ENCODE measurements around the gene VPS16.

The VPS16 gene

DNA sequence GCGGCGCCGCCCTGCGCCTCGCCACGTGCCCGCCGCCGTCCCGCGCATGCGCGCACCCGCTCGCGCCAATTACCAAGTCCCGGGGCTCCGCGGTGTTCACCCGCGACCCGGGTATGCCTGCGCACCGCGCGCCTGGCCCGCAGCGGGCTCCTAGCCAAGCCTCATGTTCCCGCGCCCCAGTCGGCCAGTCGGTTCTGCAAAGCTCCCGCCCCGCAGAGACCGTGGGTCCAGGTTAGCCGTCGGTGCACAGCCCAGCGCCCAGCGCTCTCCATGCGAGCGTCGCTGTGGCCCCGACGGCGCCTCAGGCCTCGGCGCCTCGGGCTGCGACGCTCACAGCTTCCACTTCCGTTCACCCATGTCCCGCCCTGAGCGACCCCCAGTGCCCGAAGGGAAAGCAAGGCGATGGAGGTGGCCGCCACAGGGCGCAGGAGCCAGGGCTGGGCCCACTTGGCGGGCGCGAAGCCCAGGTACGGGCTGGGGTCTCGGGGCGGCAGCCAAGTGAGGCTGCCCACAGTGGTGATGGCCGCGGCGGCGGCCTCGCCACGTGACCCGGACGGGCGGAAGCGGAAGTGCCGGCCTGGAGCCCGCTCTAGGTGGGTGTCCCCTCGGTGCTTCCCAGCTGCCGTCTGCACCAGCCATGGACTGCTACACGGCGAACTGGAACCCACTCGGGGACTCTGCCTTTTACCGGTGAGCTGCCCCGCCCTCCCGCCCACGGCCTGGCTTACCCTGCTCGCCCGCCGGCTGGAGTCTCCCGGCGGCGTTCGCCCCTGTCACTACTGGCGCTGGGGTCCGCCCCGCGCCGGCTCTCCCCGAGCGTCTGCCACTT lies at the start of gene VPS16, which contains the start of gene PCED1A:
Gene VPS16 (plus strand): TSS at position 608 of the 829 bp plus-strand sequence. CDS start 30 bp downstream, at position 638.
Gene PCED1A (minus strand): TSS at position 518 of the 829 bp plus-strand sequence. CDS start 743 bp downstream, outside the sequence.
- peak; percentile 83 to 87 for DNase-seq

DNA sequence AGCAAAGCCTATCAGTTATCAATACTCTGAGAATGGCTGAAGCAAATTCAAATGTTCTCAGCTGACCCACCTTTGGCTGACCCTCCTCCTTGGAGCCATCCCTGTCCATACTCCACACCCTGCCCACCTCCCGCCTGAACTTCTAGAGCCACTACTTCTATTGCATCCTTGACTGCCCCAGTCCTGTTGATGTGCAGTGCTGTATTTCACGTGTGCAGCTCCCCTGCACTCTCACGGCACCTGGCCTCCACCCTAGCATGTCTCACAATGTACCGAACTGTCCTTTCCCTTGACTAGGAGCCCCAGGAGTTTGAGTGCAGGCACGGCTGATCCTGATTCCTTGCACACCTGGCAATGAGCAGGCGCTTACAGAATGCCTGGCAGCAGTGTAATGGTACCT lies 47.1 kb upstream of the VPS16 start:
- no peak for DNase-seq

DNA sequence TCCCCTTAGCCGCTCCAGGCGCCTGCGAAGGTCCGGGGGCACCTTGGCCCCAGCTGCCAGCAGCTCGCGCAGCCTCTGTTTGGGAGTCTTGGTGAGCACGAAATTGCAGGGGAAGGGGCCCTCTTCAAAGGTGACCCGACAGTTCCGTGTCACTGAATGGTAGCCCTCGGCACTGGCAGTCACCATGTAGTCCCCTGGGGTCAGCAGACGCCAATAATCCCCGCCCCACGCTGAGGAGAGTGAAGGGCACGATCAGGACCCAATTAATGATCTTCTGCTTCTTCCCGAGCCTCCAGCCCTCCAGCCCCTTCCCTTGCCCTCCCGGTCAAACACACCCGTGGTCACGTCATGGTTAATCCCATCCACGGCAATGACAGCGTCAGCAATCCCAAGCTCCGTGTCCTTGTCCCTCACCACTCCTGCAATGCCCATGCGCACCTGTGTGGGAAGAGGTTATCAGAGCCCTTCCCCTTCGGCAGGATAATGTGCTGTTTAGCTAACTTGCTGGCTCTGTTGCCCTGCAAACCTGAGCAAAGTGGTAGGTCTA lies 46.3 kb upstream of the VPS16 start:
- no peak for DNase-seq

- no peak for DNase-seq
These were observed 45.6 kb upstream of the VPS16 start for GRCh38 chr20:2794866-2795447.

GRCh38 chr20:2795451-2795850 lies 45.1 kb upstream of the VPS16 start:
- no peak for DNase-seq

DNA sequence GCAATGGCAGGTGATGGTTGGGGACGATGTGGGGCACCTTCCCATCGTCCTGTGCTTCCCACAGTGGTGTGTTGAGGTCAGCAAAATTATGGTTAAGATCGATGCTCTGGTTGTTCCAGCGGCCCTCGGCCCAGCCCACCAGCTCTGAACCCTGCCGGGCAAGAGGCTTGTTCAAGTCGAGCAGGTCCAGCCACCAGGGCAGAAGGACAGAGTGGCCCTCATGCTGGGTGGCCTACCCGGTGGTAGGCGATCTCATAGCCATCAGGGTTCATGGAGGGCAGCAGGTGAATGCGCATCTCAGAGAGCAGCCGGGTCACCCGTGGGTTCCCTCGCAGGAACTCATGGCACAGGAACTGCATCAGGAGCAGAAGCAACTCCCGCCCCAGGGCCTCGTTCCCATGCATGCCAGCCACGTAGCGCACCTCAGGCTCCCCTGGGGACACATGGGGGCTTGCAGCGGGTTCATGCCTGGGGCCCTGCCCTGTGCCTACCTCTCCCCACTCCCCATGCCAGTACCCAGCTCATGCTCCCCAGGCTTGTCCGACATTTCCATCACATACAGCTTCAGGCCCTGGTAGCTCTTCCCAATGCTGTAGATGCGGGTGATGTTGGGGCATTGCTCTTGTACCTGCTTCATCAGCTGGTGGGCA lies 44.4 kb upstream of the VPS16 start:
- DNase-seq = no peak

DNA sequence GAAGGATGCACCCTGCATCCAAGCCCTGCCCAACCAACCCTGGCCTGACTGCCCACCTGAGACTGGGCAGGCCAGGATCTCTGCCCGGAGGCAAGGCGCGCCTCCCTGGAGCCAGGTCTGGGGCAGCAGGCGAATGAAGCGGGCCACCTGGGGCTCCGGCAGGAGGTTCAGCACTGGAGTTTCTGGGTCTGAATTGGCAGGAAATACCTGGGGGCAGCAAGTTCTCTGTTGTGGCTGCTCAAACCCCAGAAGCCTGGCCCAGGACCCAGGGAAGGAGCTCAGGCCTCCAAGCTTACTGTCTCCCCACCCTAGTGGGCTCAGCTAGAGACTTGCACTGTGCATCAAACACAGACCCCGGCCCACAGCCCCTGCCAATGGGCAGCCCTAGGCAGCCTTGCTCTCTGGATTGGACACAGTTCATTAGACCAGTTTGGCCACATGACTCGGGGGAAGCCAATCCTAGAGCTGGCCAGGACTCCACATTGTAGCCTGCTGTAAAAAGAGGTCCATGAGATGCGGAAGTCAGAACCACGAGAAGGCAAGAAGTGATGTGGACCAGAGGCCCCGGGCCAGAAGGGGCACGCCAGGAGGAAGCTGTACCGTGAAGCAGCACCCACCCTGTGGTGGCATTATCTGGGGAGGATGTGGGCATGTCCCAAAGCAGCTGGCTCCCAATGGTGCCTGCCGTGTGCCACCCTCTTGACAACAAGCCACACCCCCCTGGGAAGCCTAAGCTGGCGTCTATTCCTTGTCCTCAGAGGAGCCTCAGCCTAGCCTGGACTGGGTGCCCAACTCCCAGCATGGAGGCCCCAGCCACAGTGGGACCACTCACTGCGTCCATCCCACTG lies 43.2 kb upstream of the VPS16 start:
- DNase-seq = no peak

DNA sequence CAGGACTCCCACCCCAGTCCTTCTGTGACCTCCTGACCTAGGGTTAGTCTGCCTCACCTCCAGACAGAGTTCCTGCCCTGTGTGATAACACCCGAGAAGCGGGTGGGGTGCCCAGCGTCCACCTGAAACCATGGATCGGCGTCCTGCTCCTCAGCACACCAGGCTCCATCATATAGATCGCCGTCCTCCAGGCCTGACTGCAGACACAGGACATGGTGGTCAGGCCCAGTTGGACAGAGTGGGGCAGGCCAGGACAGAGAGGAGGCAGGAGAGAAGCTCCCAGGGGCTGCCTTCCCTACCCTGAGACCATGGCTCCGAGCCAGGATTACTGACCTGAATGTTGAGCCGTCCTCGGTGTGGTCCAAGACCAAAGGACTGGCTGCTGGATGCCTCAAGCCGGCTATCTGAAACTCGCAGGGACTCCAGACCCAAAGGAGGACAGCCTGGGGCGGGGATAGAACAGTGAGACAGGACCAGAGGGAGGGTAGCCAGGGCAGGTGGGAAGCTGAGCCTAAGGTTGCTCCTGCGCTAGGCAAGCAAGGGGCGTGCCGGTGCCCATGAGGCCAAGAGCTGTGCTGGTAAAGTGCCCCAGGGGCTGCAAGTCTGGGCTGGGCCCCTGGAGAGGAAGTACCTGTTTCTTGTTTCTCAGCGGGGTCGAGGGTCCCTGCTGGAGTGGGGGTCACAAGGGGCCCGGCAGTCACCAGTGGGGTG lies 42.3 kb upstream of the VPS16 start:
- DNase-seq = no peak

- no peak for DNase-seq
These were observed 41.7 kb upstream of the VPS16 start for GRCh38 chr20:2798814-2799213.

GRCh38 chr20:2799271-2799670 lies 41.3 kb upstream of the VPS16 start:
- DNase-seq = no peak

DNA sequence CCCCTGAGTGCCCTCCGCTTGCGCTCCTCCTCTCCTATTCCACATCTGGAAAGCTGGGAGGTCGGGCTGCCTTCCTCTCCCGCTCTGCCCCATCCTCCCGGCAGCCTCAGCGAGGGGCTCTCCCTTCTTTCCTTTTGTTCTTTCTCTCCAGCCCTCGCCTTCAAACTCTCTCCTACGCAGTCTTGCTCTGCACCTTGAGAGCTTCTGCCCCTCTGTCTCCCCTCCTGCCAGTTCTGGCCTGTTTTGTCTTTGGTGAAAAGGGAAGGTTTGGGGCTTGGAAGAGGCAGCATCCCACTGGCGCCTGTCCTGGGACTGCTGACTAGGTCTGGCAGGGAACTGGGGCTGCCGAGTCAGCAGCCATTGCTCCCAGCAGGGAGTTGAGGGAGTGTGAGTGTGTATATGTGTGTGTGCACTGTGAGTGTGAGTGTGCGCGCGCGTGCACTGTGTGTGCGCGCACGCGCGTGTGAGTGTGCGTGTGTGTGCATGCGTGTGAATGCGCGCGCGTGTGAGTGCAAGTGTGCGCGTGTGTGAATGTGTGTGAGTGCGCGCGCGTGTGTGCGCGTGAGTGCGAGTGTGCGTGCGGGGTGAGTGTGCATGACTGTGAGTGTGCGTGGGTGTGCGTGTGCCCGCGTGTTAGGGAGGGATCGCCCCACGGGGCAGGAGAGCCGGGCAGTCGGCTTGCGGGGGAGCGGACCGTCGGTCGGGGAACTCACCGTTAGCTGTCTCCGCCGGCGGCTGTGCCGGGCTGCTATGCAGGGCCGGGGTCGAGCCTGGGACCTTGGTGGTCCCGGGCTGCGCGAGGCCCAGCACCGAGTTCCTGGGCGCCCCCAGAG lies 40.6 kb upstream of the VPS16 start:
- no peak for DNase-seq

DNA sequence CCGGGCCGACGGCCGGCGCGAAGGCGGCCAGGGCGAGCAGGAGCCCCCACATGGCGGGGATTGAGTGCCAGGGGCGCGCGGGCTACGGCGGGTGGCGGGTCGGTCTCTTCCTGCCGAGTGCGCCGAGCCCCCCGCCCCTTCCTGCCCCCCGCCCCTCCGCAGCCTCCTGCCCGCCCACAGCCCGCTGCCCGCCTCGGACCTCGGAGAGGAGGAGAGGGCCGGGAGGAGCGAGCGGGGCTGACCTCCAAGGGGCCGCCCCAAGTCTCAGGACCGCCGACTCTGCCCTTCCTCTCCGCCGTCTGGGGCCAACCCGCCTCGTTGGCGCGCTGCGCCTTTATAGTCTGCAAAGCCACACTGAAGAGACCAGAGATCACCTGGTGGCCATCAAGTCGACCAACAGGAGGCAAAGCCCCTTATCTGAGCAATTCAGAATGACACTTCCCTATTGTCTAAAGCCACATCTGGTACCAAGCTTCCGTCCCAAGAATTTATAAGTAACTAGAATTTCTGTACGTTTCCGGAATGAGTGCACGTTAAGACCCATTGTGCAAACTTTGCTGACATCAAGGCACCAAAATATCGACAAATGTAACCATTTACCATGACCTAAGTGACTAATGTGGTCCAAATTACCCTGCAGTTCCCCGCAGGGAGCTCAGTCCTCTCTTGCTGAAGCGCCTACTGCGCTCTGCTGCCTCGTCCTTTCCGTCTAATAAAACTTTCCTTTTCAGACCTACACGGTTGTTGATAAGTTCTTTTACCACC lies 39.8 kb upstream of the VPS16 start, which contains the start of gene CPXM1:
Gene CPXM1 (minus strand): TSS at position 107 of the 765 bp plus-strand sequence. CDS start 55 bp downstream, at position 52.
- DNase-seq = no peak

DNA sequence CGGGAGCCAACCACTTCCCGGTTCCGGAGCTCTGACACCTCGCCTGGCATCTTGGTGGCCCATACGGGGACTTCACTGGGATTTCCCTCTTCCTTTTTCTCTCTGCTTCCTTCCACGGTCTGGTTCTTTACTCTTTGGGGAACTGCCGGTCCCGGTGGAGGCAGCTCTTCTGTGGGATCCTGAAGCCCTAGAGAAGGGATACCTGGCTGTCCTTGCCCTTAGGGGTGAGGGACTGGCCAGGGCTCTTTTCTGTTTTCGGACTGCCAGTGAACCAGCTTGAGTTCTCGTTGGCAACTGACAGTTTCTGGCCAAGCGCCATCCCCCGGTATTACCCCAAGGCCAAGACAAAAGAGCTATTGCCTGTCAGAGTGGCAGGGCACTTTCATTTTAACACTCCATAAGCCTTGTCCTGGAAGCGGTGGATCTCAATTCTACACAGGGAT lies 39.2 kb upstream of the VPS16 start:
- DNase-seq = no peak

DNA sequence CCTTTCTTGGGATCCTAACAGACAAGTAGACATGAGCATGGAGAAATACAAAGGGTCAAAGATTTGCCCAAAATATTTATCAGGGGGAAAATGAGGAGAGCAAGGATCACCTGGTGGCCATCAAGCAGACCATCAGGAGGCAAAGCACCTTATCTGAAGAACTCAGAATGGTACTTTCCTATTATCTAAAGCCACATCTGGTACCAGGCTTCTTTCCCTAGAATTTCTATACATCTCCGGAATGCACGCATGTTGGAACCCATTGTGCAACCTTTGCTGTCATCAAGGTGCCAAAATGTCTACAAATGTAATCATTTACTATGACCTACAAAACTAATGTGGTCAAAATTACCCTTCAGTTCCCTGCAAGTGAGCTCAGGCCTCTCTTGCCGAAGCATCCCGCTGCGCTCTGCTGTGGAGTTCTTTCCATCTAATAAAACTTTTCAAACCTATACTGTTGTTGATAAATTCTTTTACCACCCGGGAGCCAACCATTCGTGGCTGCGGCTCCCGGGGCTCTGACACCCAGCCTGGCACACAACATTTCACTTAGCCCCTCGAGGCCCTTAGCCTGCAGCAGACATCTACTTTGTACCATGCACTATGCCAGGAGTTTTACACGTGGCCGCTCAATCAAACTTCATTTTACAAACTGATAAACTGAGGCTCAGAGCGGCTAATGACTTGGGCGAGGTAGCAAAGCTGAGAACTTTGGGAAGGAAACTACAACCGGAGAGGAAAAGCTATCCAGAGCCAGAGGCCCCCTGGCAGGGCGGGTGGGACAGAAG lies 36.3 kb upstream of the VPS16 start:
- DNase-seq = no peak

GRCh38 chr20:2804852-2805688 lies 35.5 kb upstream of the VPS16 start:
- DNase-seq = no peak

DNA sequence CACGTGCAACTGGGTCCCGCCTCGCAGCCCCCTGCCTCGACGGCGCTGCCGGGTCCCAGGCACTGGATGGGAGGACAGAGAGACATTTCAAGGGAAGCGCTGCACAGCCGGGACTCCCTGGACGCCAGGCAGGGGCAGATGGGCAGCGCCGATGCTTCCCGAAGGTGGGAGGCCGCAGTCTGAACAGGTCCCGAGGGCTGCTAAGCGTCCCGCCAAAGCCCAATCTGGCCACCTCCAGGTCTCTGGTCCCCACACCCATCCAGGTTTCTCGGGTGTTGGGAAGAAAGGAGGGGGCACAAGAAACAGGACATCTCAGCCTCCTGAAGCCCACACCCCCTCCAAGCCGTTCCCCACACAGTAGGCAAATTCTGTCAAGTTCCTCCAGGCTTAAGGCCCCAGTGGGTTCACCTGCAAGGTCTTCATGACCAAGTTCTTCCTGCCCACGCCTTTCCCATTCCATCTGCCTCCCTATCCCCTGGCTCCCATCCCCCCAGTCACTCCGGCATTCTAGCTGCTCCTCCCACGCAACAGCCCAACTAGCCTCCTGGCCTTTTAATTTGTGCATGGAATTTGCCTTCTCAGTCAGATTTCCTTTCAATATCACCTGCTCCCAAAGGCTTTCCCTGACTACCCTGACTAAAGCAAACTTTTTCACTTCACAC lies 34.7 kb upstream of the VPS16 start:
- DNase-seq = no peak

- DNase-seq = no peak
These were observed 34.2 kb upstream of the VPS16 start for GRCh38 chr20:2806351-2806701.

- no peak for DNase-seq
These were observed 33.5 kb upstream of the VPS16 start for GRCh38 chr20:2807019-2807418.

Measured in activated CD4-positive, alpha-beta T cell treated with anti-CD3 and anti-CD28 coated beads, Interleukin-2, amount 50 U/mL, for 4 hours (primary cell).